SK-N-SH treated with all-trans-retinoic acid at 6 μM for 48 hours (cell line): ENCODE data around the gene GSAP.

Experiments used
- ESRRG ChIP-seq: fragments of 250-450 bp; sonication (Bioruptor Pico); IDR thresholded peaks from 2 replicates; pipeline ENCODE4 v1.6.1; 2021; ENCODE audit warnings: mild to moderate bottlenecking
- PATZ1 ChIP-seq: fragments of 250-450 bp; sonication (Bioruptor Pico); IDR thresholded peaks from 2 replicates; pipeline ENCODE4 v1.8.0; 2020; ENCODE audit warnings: mild to moderate bottlenecking, moderate library complexity, borderline replicate concordance
- RARB ChIP-seq: fragments of 250-450 bp; sonication (Bioruptor Pico); IDR thresholded peaks from 2 replicates; pipeline ENCODE4 v1.8.0; 2021; ENCODE audit warnings: mild to moderate bottlenecking, moderate library complexity
- TCF4 ChIP-seq: fragments of 250-450 bp; sonication (Bioruptor Pico); IDR thresholded peaks from 2 replicates; pipeline ENCODE4 v1.8.0; 2021; ENCODE audit warnings: mild to moderate bottlenecking, moderate library complexity, borderline replicate concordance

DNA sequence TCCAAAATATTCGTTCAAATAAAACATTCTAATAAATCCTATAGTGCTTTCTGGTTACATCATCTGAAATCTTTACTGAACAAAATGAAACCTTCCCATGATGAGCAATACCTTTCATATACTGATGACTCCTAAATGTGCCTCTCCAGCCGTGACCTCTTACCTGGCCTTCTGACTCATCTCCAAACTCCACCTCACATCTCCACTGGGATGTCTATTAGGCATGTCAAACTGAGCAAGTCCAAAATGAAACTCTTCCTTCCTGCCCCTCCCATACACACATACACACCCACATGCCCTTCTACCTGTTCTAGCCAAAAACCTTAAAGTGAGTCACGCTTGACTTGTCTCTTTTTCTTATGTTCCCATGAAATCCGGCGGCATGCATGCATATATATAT lies 22.9 kb downstream of the GSAP start:
- no peak for TF ChIP-seq RARB (CRISPR knock-in tag)
- TF ChIP-seq PATZ1 (CRISPR knock-in tag) = no peak
- no peak for TF ChIP-seq ESRRG
- no peak for TF ChIP-seq TCF4 (CRISPR knock-in tag)
